Testis (tissue), 2 donors: ENCODE data around the gene DUS2.
A peak's percentile ranks its signal among the peaks of the same experiment; 100 is the strongest.

Experiments used
- CTCF ChIP-seq, 3 experiments: fragments of 450-650 bp in 2 of 3; fragments of 200-600 bp in 1 of 3; sonication (generic) in 1 of 3; IDR thresholded peaks; one replicate each; pipeline ENCODE4 v1.5.1; 2016 to 2019; ENCODE audit warnings: antibody characterized with exemption in 3 of 3, mild to moderate bottlenecking in 2 of 3, moderate library complexity in 1 of 3
- POLR2A ChIP-seq: fragments of 450-650 bp; IDR thresholded peaks from one replicate; pipeline ENCODE4 v1.6.1; 2017; ENCODE audit warnings: antibody characterized with exemption, mild to moderate bottlenecking, moderate library complexity

- TF ChIP-seq POLR2A (no peak), CTCF (IDR thresholded peaks at IDR 0.05) (peak; percentile 95 to 99 (median 95))
Measured at GRCh38 chr16:67993207-67994039, 29.7 kb upstream of the DUS2 start.
